DMS153 (cell line): ENCODE measurements around the gene EDN1.

Experiments used
- DNase-seq: peaks from one replicate; lab custom pipeline; 2025; lab: John Stamatoyannopoulos, UW

The EDN1 gene

GRCh38 chr6:12289933-12290820, at the start of gene EDN1:
Gene EDN1, plus strand, starts transcription at chr6:12290361. Its CDS starts 269 bp downstream, at chr6:12290630.
- no peak for DNase-seq

DNA sequence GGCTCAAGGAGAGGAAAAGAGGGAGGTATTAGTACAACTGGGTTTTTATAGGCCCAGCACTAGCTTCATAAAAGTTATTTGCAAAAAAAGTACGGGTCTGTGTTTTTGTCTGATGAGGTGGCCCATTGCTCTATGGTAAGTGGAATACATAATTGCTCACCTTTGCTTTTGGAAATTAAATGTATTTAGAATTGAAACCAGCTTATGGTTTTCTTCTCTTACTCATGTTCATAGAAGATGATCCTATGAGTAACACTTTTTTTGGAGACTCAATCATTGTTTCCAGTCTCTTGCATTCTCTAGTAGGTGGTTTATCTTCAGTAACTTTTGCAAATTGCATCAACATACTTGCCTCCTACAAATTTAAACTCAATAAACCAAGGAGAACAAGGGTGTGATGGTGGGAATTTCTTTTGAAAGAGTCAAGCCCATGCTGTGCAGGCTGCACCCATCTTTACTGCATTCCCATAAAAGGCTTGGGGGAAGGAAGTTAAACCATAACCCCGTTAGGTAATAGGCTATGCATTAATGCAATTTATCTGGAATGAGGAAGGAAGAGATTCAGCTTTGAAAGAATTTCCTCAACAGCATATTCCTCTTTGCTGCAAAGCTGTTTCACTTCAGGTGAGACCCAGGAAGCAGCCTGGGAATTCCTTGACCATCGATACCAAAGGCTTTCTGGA, 48.5 kb upstream of the EDN1 start:
- no peak for DNase-seq

- no peak for DNase-seq
These were observed 47.0 kb upstream of the EDN1 start for GRCh38 chr6:12243169-12243568.

- no peak for DNase-seq
These were observed 44.8 kb upstream of the EDN1 start for GRCh38 chr6:12245360-12245759.

GRCh38 chr6:12245763-12246718, 44.1 kb upstream of the EDN1 start:
- DNase-seq: no peak

- DNase-seq: no peak
These were observed 43.3 kb upstream of the EDN1 start for GRCh38 chr6:12246900-12247299.

DNA sequence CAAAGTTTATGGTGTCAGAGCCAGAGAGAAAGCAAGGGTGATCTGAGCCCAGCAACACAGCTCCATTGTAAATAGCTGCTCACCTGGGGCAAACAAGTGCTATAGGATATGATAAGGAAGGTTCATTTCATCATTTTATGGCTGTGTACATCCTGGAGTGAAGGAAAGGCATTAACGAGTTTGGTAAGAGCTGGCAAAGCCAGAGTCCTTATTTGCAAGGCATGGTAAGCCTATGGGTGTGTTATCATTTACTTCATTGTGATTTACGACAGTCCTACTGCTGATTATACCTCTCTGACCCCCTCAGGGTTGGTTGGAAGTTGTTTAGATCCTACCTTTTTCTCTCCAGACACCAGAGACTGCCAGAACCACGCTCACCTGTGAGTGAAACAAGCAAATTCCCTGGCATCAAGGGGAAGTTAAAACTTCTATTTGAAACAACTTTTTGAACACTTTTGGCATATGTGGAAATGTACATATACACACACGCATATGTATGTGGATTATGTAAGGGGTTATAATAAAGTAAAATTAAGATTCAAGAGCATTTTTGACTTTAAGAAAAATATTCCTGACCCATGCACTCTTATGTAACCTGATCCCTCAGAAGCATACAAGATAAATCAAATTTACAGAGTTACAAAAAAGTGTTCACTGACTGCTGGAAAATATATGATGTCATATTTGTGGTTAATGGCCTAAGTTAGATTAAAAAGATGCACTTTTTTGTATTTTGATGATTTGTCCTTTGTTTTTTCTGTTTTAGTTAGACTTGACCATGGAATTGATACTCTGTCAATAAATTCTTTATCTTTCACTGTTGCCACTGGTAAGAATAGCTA, 40.4 kb upstream of the EDN1 start:
- DNase-seq: no peak

DNA sequence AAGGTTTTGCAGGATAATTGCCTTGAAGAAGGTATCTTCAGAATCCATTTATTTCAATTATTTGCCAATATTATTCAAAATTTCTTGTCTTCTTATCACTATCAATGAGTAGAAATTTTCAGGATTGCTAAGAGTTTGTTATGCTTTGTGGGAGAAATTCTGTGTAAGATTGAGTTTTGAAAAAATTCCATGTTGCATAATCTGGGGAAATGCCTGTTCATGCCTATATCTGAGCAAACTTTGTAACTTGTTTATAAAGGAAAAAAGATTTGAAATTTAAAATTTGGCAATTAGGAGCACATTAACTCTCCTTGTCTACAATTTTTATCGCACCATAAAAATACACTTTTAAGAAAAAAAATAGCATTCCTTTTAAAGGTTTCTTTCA, 39.8 kb upstream of the EDN1 start:
- DNase-seq: no peak

- DNase-seq: no peak
These were observed 36.0 kb upstream of the EDN1 start for GRCh38 chr6:12254210-12254609.

DNA sequence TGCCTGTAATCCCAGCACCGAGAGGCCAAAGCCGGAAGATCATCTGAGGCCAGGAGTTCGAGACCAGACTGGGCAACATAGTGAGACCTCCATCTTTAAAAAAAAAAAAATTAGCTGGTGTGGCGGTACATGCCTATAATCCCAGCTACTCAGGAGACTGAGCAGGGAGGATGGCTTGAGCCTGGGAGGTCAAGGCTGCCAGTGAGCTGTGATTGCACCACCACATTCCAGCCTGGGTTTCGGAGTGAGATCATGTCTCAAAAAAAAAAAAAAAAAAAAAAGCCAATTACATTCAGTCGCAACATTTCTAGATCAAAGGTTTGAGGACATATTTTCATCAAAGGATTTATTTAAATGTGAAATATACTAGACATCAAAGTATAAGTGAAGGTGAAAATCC, 32.0 kb upstream of the EDN1 start:
- DNase-seq: no peak

GRCh38 chr6:12258591-12259075, 31.5 kb upstream of the EDN1 start:
- no peak for DNase-seq

GRCh38 chr6:12260458-12261093, 29.6 kb upstream of the EDN1 start:
- DNase-seq: no peak

GRCh38 chr6:12261502-12261901, 28.7 kb upstream of the EDN1 start:
- DNase-seq: no peak

GRCh38 chr6:12262236-12263061, 27.7 kb upstream of the EDN1 start:
- DNase-seq: no peak

GRCh38 chr6:12263403-12263802, 26.8 kb upstream of the EDN1 start:
- DNase-seq: no peak

GRCh38 chr6:12264671-12265070, 25.5 kb upstream of the EDN1 start:
- DNase-seq: no peak

GRCh38 chr6:12265296-12265695, 24.9 kb upstream of the EDN1 start:
- no peak for DNase-seq

DNA sequence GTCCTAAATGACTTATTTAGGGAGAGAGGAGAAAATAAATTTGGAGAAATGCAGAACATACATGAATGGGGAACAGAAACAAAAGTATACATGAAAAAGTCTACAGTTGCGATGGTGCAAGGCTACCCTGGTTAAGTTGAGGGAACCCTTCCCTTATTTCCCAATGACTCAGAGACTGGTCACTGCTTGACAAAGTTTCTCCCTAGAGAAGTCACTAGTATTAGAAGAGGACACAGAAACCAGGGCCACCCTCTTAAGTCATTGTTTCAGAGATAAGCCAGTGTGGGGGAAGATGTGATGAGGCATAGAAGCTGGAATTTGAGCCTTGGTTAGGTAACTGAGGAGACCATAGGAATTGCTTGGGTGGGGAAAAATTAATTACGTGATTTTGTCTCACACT, 24.4 kb upstream of the EDN1 start:
- no peak for DNase-seq

DNA sequence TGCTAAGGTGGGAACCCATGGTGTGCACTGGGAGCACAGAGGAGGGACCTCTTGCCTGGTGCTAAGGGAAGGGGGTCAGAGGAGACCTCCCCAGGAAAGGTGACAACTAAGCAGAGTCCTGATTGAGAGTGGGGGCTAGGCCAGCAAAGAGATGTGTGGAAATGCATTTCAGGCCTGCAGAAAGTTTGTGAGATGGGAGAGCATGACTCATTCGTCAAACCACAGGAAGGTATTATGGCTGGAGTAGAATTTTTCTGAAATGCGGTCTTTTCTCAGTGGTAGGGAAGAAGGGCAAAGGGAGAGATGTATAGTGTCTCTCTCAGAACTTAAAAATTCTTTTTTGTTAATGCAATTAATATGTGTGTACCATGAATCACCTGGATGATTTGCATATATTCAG, 23.6 kb upstream of the EDN1 start:
- no peak for DNase-seq

GRCh38 chr6:12269110-12269509, 21.1 kb upstream of the EDN1 start:
- no peak for DNase-seq
